22Rv1 (cell line): ENCODE measurements around the gene ALX4.

Source experiments
- ZFX ChIP-seq: fragments of 450-650 bp; IDR thresholded peaks from 2 replicates; pipeline ENCODE4 v1.6.1; 2017; ENCODE audit warnings: antibody characterized with exemption, borderline replicate concordance
- TF ChIP-seq, protein P1 (sequence below): fragments of 450-650 bp; IDR thresholded peaks from 2 replicates; pipeline ENCODE4 v1.5.1; 2017; ENCODE audit warnings: mild to moderate bottlenecking

- TF ChIP-seq, protein P1, sequence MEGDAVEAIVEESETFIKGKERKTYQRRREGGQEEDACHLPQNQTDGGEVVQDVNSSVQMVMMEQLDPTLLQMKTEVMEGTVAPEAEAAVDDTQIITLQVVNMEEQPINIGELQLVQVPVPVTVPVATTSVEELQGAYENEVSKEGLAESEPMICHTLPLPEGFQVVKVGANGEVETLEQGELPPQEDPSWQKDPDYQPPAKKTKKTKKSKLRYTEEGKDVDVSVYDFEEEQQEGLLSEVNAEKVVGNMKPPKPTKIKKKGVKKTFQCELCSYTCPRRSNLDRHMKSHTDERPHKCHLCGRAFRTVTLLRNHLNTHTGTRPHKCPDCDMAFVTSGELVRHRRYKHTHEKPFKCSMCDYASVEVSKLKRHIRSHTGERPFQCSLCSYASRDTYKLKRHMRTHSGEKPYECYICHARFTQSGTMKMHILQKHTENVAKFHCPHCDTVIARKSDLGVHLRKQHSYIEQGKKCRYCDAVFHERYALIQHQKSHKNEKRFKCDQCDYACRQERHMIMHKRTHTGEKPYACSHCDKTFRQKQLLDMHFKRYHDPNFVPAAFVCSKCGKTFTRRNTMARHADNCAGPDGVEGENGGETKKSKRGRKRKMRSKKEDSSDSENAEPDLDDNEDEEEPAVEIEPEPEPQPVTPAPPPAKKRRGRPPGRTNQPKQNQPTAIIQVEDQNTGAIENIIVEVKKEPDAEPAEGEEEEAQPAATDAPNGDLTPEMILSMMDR = no peak
- no peak for TF ChIP-seq ZFX
Observed at GRCh38 chr11:44244639-44245310, 65.2 kb downstream of the ALX4 start.
